Measurements from ENCODE around the gene INHBE.
A peak's percentile ranks its signal among the peaks of the same experiment; 100 is the strongest.

The INHBE gene

DNA sequence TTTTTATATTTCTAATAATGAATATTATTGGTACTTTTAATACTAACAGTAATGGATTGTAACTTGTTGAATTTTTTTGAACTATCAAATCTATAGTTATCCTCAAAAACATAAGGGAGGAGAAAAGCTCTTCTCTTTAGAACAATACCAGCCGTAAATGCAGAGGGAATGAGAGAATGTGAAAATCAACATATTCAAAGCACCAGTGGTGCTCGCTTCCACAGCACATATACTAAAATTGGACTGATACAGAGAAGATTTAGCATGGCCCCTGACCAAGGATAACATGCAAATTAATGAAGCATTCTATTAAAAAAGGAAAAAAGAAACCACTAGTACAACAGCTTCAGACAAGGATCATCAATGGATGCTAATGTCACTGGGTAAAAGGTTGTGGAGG lies 40.0 kb upstream of the INHBE start:
- no peak for ATAC-seq
- TF ChIP-seq TOX (CRISPR knock-in tag; IDR thresholded peaks at IDR 0.05; ENCODE audit: borderline replicate concordance) (no peak), SNAI2 (CRISPR knock-in tag; IDR thresholded peaks at IDR 0.05) (no peak), ARNTL (CRISPR knock-in tag; IDR thresholded peaks at IDR 0.05; ENCODE audit: borderline replicate concordance, low read depth) (no peak), CSDC2 (CRISPR knock-in tag; IDR thresholded peaks at IDR 0.05) (no peak), GLIS3 (CRISPR knock-in tag; IDR thresholded peaks at IDR 0.05) (no peak), ZC3H10 (CRISPR knock-in tag; IDR thresholded peaks at IDR 0.05) (no peak), ZFP3 (CRISPR knock-in tag; IDR thresholded peaks at IDR 0.05) (no peak), RARB (CRISPR knock-in tag; IDR thresholded peaks at IDR 0.05) (no peak), TCF4 (CRISPR knock-in tag; IDR thresholded peaks at IDR 0.05; ENCODE audit: borderline replicate concordance) (no peak), BACH2 (CRISPR knock-in tag; IDR thresholded peaks at IDR 0.05; ENCODE audit: borderline replicate concordance) (no peak), ISL1 (CRISPR knock-in tag; IDR thresholded peaks at IDR 0.05) (no peak), CREB5 (CRISPR knock-in tag; IDR thresholded peaks at IDR 0.05; ENCODE audit: low read depth) (no peak)
- TF ChIP-seq, protein P1, sequence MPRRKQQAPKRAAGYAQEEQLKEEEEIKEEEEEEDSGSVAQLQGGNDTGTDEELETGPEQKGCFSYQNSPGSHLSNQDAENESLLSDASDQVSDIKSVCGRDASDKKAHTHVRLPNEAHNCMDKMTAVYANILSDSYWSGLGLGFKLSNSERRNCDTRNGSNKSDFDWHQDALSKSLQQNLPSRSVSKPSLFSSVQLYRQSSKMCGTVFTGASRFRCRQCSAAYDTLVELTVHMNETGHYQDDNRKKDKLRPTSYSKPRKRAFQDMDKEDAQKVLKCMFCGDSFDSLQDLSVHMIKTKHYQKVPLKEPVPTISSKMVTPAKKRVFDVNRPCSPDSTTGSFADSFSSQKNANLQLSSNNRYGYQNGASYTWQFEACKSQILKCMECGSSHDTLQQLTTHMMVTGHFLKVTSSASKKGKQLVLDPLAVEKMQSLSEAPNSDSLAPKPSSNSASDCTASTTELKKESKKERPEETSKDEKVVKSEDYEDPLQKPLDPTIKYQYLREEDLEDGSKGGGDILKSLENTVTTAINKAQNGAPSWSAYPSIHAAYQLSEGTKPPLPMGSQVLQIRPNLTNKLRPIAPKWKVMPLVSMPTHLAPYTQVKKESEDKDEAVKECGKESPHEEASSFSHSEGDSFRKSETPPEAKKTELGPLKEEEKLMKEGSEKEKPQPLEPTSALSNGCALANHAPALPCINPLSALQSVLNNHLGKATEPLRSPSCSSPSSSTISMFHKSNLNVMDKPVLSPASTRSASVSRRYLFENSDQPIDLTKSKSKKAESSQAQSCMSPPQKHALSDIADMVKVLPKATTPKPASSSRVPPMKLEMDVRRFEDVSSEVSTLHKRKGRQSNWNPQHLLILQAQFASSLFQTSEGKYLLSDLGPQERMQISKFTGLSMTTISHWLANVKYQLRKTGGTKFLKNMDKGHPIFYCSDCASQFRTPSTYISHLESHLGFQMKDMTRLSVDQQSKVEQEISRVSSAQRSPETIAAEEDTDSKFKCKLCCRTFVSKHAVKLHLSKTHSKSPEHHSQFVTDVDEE (CRISPR knock-in tag; IDR thresholded peaks at IDR 0.05), result no peak
- TF ChIP-seq, protein P2, sequence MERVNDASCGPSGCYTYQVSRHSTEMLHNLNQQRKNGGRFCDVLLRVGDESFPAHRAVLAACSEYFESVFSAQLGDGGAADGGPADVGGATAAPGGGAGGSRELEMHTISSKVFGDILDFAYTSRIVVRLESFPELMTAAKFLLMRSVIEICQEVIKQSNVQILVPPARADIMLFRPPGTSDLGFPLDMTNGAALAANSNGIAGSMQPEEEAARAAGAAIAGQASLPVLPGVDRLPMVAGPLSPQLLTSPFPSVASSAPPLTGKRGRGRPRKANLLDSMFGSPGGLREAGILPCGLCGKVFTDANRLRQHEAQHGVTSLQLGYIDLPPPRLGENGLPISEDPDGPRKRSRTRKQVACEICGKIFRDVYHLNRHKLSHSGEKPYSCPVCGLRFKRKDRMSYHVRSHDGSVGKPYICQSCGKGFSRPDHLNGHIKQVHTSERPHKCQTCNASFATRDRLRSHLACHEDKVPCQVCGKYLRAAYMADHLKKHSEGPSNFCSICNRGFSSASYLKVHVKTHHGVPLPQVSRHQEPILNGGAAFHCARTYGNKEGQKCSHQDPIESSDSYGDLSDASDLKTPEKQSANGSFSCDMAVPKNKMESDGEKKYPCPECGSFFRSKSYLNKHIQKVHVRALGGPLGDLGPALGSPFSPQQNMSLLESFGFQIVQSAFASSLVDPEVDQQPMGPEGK (CRISPR knock-in tag; IDR thresholded peaks at IDR 0.05; ENCODE audit: borderline replicate concordance), result no peak

DNA sequence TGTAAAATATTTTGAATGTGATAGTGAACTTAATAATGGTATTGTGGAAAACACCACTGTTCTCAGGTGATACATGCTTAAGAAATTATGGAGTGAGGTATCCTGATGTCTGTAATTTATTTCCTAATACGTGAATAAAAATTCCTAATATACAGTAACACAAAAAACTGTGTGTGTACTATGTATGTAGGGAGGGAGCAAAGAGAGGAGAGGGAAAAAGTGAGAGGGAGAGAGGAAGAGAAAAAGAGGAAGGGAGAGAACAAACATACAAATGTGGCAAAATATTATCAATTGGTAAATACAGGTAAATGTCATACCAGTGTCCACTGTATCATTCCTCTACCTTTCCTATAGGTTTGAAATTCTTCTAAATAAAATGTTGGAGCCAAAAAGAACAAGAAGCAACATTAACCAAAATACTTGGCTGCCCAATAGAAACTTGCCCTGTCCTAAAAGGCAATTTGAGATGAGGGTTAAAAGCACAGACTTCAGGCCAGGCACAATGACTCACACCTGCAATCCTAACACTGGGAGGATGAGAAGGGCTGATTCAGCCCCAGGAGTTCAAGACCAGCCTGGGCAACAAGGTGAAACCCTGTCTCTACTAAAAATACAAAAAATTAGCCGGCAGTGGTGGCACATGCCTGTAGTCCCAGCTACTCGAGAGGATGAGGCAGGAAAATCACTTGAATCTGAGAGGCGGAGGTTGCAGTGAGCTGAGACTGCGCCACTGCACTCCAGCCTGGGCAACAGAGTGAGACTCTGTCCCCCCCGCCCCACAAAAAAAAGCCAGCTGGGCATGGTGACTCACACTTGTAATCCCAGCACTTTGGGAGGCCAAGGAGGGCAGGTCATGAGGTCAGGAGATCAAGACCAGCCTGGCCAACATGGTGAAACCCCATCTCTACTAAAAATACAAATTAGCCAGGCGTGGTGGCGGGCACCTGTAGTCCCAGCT lies 38.8 kb upstream of the INHBE start:
- no peak for TF ChIP-seq ZFP30 (CRISPR knock-in tag; IDR thresholded peaks at IDR 0.05)
- no peak for TF ChIP-seq CSDC2 (CRISPR knock-in tag; IDR thresholded peaks at IDR 0.05)
- TF ChIP-seq SNAI2 (CRISPR knock-in tag; IDR thresholded peaks at IDR 0.05), result no peak
- TF ChIP-seq, protein P2 (CRISPR knock-in tag; IDR thresholded peaks at IDR 0.05; ENCODE audit: borderline replicate concordance), result no peak
- TF ChIP-seq ZC3H10 (CRISPR knock-in tag; IDR thresholded peaks at IDR 0.05), result no peak
- no peak for TF ChIP-seq POU6F1 (CRISPR knock-in tag; IDR thresholded peaks at IDR 0.05; ENCODE audit: borderline replicate concordance, low read depth)
- ATAC-seq, result peak; percentile 61

DNA sequence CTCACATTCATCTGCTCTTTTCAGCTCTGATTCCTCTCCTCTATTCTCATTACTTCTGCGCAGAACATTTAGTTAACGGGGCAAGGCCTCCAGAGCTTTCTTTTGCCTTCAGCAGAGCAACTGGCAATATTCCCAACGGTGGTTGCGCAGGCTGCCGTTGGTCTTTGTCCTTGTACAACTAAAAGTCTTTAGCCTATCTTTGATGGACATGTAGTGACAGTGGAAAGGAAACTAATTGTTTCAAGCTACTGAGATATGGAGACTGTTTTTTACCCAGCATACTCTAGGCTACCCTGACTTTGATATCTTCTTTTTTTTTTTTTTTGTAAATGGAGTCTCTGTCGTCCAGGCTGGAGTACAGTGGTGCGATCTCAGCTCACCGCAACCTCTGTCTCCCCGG lies 36.9 kb upstream of the INHBE start:
- TF ChIP-seq, protein P1 (CRISPR knock-in tag; IDR thresholded peaks at IDR 0.05), result no peak
- TF ChIP-seq TOX (CRISPR knock-in tag; IDR thresholded peaks at IDR 0.05; ENCODE audit: borderline replicate concordance) (no peak), ARNTL (CRISPR knock-in tag; IDR thresholded peaks at IDR 0.05; ENCODE audit: borderline replicate concordance, low read depth) (no peak), POU6F1 (CRISPR knock-in tag; IDR thresholded peaks at IDR 0.05; ENCODE audit: borderline replicate concordance, low read depth) (no peak), ZC3H10 (CRISPR knock-in tag; IDR thresholded peaks at IDR 0.05) (no peak), ZNF565 (CRISPR knock-in tag; conservative IDR thresholded peaks at IDR 0.05; ENCODE audit: low read depth) (no peak), ZNF70 (CRISPR knock-in tag; IDR thresholded peaks at IDR 0.05) (no peak), ISL1 (CRISPR knock-in tag; IDR thresholded peaks at IDR 0.05) (no peak)
- ATAC-seq, result no peak

Measured in SK-N-SH treated with all-trans-retinoic acid at 6 μM for 48 hours (cell line).